AG09319 (cell line): ENCODE data around the gene FSIP2.

Experiments used
- DNase-seq: peaks from one replicate; pipeline ENCODE4 v3.0.0-alpha.2; 2010; ENCODE audit warnings: low read depth; ENCODE audit errors: extremely low read depth
- TF ChIP-seq, protein P1 (sequence below): IDR thresholded peaks from 2 replicates; pipeline ENCODE4 v1.5.1; 2011; ENCODE audit warnings: low read depth, mild to moderate bottlenecking, inconsistent platforms, low read length, moderate library complexity

Gene FSIP2

DNA sequence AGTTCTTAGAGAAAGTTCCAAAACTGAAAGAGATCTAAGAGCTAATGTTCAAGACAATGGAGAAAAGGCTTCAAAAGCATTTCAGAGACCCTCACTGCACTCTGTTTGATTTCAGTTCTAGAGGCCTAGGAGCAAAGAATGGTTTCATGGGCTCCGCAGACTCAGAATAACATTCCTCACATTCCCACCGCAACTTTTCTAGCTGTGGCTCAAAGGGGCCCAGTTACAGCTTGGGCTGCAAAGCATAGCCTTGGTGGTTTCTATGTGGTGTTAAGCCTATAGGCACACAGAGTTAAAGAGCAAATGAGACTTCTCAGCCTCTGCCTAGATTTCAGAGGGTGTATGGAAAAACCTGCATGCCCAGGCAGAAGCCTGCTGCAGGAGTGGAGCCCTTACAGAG, 73.0 kb downstream of the FSIP2 start:
- TF ChIP-seq, protein P1, sequence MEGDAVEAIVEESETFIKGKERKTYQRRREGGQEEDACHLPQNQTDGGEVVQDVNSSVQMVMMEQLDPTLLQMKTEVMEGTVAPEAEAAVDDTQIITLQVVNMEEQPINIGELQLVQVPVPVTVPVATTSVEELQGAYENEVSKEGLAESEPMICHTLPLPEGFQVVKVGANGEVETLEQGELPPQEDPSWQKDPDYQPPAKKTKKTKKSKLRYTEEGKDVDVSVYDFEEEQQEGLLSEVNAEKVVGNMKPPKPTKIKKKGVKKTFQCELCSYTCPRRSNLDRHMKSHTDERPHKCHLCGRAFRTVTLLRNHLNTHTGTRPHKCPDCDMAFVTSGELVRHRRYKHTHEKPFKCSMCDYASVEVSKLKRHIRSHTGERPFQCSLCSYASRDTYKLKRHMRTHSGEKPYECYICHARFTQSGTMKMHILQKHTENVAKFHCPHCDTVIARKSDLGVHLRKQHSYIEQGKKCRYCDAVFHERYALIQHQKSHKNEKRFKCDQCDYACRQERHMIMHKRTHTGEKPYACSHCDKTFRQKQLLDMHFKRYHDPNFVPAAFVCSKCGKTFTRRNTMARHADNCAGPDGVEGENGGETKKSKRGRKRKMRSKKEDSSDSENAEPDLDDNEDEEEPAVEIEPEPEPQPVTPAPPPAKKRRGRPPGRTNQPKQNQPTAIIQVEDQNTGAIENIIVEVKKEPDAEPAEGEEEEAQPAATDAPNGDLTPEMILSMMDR, result no peak
- DNase-seq, result no peak

DNA sequence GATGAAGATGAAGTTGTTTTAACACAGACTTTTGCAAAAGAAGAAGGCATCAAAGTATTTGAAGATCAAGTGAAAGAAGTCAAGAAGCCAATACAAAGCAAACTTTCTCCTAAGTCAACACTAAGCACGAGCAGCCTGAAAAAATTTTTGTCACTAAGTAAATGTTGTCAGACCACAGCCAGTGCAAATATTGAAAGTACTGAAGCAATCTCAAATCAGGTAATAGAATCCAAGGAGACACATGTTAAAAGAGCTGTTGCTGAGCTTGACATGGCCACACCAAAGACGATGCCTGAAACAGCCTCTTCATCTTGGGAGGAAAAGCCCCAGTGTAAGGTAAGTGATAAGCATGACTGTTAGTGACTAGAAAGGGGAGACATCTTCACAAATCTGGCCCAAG, 75.1 kb downstream of the FSIP2 start:
- no peak for DNase-seq
- TF ChIP-seq, protein P1, result no peak

DNA sequence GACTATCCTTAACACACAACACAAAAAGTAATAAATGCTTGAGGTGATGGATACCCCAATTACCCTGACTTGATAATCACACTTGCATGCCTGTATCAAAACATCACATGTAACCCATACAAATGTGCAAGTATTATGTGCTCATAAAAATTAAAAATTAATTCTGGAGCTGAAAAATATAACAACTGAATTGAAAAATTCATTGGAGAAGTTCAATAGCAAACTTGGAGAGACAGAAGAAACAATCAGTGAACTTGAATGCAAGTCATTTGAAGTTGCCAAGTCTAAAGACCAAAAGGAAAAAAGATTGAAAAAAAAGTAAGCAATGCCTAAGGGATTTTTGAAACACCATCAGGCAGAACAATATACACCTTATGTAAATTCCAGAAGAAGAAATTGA, 79.4 kb downstream of the FSIP2 start:
- TF ChIP-seq, protein P1, result no peak
- DNase-seq, result no peak

DNA sequence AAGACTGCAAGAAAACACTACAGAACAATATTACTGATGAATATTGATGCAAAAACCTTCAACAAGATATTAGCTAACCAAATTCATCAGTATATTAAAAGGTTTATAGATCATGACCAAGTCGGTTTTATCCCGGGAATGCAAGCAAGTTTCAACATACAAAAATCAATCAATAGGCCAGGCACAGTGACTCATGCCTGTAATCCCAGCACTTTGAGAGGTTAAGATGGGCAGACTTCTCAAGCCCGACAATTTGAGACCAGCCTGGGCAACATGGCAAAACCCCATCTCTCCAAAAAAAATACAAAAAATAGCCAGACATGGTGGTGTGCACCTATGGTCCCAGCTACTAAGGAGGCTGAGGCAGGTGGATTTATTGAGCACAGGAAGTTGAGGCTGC, 82.9 kb downstream of the FSIP2 start:
- no peak for DNase-seq
- TF ChIP-seq, protein P1, result no peak

DNA sequence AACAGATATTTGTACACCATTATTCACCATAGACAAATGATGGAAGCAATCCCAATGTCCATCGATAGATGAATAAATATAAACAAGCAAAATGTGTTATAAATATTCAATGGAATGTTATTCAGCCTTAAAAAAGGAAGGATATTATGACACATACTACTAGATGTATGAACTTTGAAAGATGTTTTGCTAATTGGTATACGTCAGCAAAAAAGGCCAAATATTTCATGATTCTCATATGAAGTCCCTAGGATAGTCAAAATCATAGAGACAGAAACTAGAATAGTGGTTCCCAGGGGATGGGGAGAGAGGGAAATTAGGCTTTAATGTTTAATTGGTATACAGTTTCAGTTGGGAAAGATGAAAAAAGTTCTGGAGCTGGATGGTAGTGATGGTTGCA, 85.2 kb downstream of the FSIP2 start:
- no peak for DNase-seq
- TF ChIP-seq, protein P1, result no peak

DNA sequence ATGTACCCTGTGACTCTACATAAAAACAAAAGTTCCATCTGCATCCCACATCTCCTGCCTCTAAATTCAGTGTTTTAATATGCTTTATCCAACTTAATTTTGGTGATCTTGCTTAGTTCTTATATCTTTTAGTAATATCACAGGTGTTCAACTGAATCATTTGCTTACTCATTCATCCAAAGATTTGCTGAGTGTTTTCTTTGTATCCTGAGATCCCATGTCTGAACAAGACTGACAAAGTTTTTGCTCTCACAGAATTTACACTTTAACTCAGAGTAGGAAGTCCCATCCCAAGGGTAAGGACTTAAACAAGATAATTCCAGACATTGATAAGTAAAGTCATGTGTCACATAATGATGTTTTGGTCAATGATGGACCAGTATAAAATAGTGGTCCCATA, 87.0 kb downstream of the FSIP2 start:
- TF ChIP-seq, protein P1, result no peak
- DNase-seq, result no peak

DNA sequence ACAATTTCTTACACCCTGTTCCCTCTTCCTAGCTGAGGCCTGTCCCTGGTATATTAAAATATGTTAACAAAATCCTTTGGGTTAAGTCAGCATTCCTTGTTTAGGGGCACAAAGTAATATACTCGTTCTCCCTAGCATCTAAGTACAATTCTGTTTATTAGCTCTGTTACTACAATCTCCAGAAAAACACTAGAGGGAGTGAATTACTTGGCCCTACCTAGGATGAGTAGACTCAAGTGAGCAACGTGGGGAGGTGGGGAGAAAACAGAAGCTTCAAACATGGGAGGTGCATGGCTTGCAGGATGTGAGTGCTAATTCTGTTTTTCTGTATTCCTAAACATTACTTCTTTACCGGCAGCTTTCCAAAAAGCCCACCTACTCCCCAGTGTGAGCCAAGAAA, 89.7 kb downstream of the FSIP2 start:
- no peak for DNase-seq
- TF ChIP-seq, protein P1, result no peak

DNA sequence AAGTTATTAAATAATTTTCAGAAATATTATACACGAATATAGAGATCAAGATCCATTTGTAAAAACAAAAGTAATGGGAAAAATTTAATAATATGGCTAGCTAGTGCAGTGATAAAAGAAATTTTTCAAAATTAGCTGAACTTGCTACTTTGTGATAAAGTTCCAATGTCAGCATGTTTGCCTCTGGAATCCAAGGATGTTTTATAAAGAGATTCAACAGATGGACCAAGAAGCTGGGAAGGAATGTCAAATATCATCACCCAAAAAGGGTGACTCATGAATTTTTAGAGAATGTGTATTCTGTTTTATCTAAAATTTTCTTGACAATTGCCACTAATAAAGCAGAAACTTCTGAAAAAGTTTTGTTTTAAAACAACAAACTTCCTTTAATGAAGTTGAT, 95.3 kb downstream of the FSIP2 start:
- TF ChIP-seq, protein P1, result no peak
- no peak for DNase-seq
